ENCODE measurements around the gene GPR179. TPM values are rescaled to one million over a fixed set of nuclear protein-coding genes. Genes with fewer than 3 reads are reported as not detected.
A peak's percentile ranks its signal among the peaks of the same experiment; 100 is the strongest.

Gene GPR179
- total and polyA plus RNA-seq, 10 donors, result 0.03 to 0.17 (median 0.06) TPM; not detected in 5

DNA sequence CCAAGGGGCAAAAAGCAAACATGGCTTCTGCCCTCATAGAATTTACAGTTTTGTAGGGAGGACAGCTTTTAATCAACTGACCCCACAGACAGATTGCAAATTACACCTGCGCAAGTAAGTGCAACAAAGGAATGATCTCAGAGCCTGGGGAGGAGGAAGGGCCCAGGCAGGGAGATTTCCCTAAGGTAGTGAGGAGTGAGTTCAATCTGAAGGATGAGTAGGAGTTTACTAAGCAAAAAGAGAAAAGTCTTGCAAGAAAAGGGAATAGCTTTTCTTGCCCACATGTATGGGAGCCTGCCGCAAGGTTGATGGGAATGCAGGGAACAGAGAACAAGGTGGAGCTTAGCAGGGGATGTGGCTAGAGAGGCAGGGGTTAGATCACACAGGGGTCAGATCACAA is 6.3 kb upstream of the GPR179 start:
- TF ChIP-seq, protein P1, sequence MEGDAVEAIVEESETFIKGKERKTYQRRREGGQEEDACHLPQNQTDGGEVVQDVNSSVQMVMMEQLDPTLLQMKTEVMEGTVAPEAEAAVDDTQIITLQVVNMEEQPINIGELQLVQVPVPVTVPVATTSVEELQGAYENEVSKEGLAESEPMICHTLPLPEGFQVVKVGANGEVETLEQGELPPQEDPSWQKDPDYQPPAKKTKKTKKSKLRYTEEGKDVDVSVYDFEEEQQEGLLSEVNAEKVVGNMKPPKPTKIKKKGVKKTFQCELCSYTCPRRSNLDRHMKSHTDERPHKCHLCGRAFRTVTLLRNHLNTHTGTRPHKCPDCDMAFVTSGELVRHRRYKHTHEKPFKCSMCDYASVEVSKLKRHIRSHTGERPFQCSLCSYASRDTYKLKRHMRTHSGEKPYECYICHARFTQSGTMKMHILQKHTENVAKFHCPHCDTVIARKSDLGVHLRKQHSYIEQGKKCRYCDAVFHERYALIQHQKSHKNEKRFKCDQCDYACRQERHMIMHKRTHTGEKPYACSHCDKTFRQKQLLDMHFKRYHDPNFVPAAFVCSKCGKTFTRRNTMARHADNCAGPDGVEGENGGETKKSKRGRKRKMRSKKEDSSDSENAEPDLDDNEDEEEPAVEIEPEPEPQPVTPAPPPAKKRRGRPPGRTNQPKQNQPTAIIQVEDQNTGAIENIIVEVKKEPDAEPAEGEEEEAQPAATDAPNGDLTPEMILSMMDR (IDR thresholded peaks at IDR 0.05 in 8 of 11, conservative IDR thresholded peaks at IDR 0.05 in 3 of 11), result no peak
- TF ChIP-seq POLR2A (IDR thresholded peaks at IDR 0.05) (no peak), POLR2AphosphoS5 (IDR thresholded peaks at IDR 0.05) (no peak)
- Histone ChIP-seq H3K27me3 (replicated peaks in 1 of 7) (no peaks in the 10 kb centered on the region), H3K36me3 (no peaks in the 10 kb centered on the region), H3K4me3 (no peak overlapping the region), H3K9me3 (no peaks in the 10 kb centered on the region), H3K4me1 (peaks cover 6 to 46% (median 30%) of the 10 kb centered on the region in 6 donors), H3K27ac (no peak overlapping the region)
- intact Hi-C loops (cut with DNase I; ENCODE audit: low total_unique reads), result no loop called here
- 94 to 100% (median 97%) methylated on average over 2 of the region's 2 CpGs for WGBS, 5 donors
- DNase-seq, result peak; percentile 10

DNA sequence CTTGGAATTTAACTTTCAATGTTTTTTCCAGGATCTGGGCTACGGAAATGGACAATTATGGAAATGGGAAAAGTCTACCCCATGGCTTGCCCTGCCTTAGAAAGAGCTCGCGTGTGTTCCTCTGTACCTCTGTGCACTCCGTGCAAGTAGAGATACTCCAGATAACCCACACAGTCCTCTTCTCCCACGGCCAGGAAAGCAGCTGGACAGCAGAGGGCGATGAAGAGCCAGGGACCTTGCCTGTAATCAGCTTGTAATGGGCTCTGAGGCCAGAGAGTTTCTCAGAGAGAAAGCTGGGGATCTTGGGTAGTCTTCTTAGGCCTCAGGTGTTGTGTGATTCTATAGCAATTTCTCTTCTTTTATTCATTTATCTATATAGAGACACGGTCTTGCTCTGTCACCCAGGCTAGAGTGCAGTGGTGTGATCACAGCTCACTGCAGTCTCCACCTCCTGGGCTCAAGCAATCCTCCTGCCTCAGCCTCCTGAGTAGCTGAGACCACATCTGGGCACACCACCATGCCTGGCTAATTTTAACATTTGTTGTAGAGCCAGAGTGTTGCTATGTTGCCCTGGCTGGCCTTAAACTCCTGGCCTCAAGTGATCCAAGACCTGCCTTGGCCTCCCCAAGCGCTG is 5.5 kb upstream of the GPR179 start:
- H3K4me3 ChIP-seq, result no peak overlapping the region
- no peak overlapping the region for H3K27ac ChIP-seq
- peaks cover 6 to 37% (median 22%) of the 10 kb centered on the region in 6 donors for H3K4me1 ChIP-seq
- peak; percentile 92 for DNase-seq
- no peaks in the 10 kb centered on the region for H3K9me3 ChIP-seq
- intact Hi-C loops (cut with DNase I; ENCODE audit: low total_unique reads), result loop anchor here (2.0 kb wide), 1 partner anchor 66 kb away; no protein-coding TSS in a partner anchor
- TF ChIP-seq, protein P1 (IDR thresholded peaks at IDR 0.05 in 8 of 11, conservative IDR thresholded peaks at IDR 0.05 in 3 of 11), result peak; percentile 65 to 96 (median 86)
- no peak for TF ChIP-seq POLR2A (IDR thresholded peaks at IDR 0.05)
- WGBS, 5 donors, result 14 to 16% (median 14%) methylated on average over 8 of the region's 8 CpGs
- H3K36me3 ChIP-seq, result no peaks in the 10 kb centered on the region
- no peaks in the 10 kb centered on the region for H3K27me3 ChIP-seq (replicated peaks in 1 of 7)

DNA sequence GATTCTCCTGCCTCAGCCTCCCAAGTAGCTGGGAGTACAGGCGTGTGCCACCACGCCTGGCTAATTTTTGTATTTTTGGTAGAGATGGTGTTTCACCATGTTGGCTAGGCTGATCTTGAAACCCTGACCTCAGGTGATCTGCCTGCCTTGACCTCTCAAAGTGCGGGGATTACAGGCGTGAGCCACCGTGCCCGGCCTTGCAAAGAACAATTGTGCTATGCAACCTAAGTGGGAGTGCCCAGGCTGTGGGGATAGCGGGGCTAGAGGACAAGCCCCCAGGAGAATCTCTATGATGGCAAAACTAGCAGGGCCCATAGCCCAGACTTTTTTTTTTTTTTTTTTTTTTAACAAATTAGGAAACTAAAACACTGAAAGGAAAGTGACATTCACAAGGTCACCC is 2.0 kb upstream of the GPR179 start:
- 82 to 93% (median 84%) methylated on average over 7 of the region's 7 CpGs for WGBS, 5 donors
- H3K9me3 ChIP-seq, result no peaks in the 10 kb centered on the region
- DNase-seq, result no peak
- H3K27me3 ChIP-seq (replicated peaks in 1 of 7), result peaks cover 0 to 17% (median 0%) of the 10 kb centered on the region in 7 donors
- peaks cover 0 to 10% (median under 1%) of the 10 kb centered on the region in 6 donors for H3K4me1 ChIP-seq
- no peak for TF ChIP-seq POLR2AphosphoS5 (IDR thresholded peaks at IDR 0.05)
- no peak for TF ChIP-seq POLR2A (IDR thresholded peaks at IDR 0.05)
- TF ChIP-seq, protein P1 (IDR thresholded peaks at IDR 0.05 in 8 of 11, conservative IDR thresholded peaks at IDR 0.05 in 3 of 11), result no peak
- H3K36me3 ChIP-seq, result no peaks in the 10 kb centered on the region
- no peak overlapping the region for H3K4me3 ChIP-seq
- H3K27ac ChIP-seq, result no peak overlapping the region
- intact Hi-C loops (cut with DNase I; ENCODE audit: low total_unique reads), result no loop called here

DNA sequence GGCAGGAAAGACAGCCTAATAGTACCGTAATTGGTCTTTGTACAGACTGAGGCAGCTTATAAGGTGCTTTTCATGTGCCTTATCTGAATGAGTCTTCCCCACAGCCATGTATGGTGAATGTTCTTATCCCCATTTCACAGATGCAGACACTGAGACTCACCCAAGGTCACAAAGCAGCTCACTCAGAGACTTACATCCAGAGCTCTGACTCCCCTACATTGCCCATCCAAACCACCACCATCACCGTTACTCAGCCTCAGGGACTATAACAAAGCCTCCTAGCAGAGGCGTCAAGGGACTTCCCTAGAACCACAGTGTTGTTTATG is 627 bp upstream of the GPR179 start:
- 76 to 90% (median 79%) methylated on average over 3 of the region's 3 CpGs for WGBS, 5 donors
- peaks cover 0 to 7% (median 0%) of the 10 kb centered on the region in 6 donors for H3K4me1 ChIP-seq
- H3K4me3 ChIP-seq, result no peak overlapping the region
- H3K9me3 ChIP-seq, result no peaks in the 10 kb centered on the region
- H3K27ac ChIP-seq, result no peak overlapping the region
- DNase-seq, result no peak
- no peaks in the 10 kb centered on the region for H3K36me3 ChIP-seq
- intact Hi-C loops (cut with DNase I; ENCODE audit: low total_unique reads), result no loop called here
- peaks cover 0 to 17% (median 0%) of the 10 kb centered on the region in 7 donors for H3K27me3 ChIP-seq (replicated peaks in 1 of 7)
- TF ChIP-seq POLR2A (IDR thresholded peaks at IDR 0.05) (no peak), POLR2AphosphoS5 (IDR thresholded peaks at IDR 0.05) (no peak)
- TF ChIP-seq, protein P1 (IDR thresholded peaks at IDR 0.05 in 8 of 11, conservative IDR thresholded peaks at IDR 0.05 in 3 of 11), result no peak
